H9 (cell line): ENCODE measurements around the gene PERCC1. TPM values are rescaled to one million over a fixed set of nuclear protein-coding genes. Genes with fewer than 3 reads are reported as not detected.

Experiments used
- DNase-seq: peaks from one replicate; pipeline ENCODE4 v3.0.0-alpha.2; 2017
- H2AFZ ChIP-seq: one replicate; pipeline ENCODE4 v1.6.1; 2013; ENCODE audit warnings: mild to moderate bottlenecking, low read length, control low read depth, moderate library complexity
- H2AK5ac ChIP-seq: 2 replicates; pipeline ENCODE4 v1.6.1; 2013; ENCODE audit warnings: low read length, control low read depth, mixed read lengths; ENCODE audit not compliant: insufficient read length
- H2BK120ac ChIP-seq: one replicate; pipeline ENCODE4 v1.6.1; 2013; ENCODE audit warnings: low read depth, mild to moderate bottlenecking, low read length, control low read depth, inconsistent platforms; ENCODE audit not compliant: poor library complexity, severe bottlenecking
- H2BK12ac ChIP-seq: 2 replicates; pipeline ENCODE4 v1.6.1; 2013; ENCODE audit warnings: low read length, control low read depth, mixed read lengths, low read depth; ENCODE audit not compliant: insufficient read length
- H2BK15ac ChIP-seq: 2 replicates; pipeline ENCODE4 v1.6.1; 2013; ENCODE audit warnings: low read depth, low read length, control low read depth
- H2BK20ac ChIP-seq: one replicate; pipeline ENCODE4 v1.6.1; 2013; ENCODE audit warnings: low read depth, mild to moderate bottlenecking, low read length, control low read depth, inconsistent platforms; ENCODE audit not compliant: poor library complexity, severe bottlenecking
- H2BK5ac ChIP-seq: 2 replicates; pipeline ENCODE4 v1.6.1; 2013; ENCODE audit warnings: low read length, control low read depth, mixed read lengths; ENCODE audit not compliant: insufficient read length
- H3K14ac ChIP-seq: 2 replicates; pipeline ENCODE4 v1.6.1; 2013; ENCODE audit warnings: low read length, control low read depth; ENCODE audit not compliant: insufficient read depth
- H3K18ac ChIP-seq: 2 replicates; pipeline ENCODE4 v1.6.1; 2013; ENCODE audit warnings: low read depth, mild to moderate bottlenecking, mixed read lengths, low read length, control low read depth; ENCODE audit not compliant: insufficient read length
- H3K23ac ChIP-seq: 2 replicates; pipeline ENCODE4 v1.6.1; 2013; ENCODE audit warnings: low read length, control low read depth, mixed read lengths, low read depth; ENCODE audit not compliant: insufficient read length
- H3K23me2 ChIP-seq: 2 replicates; pipeline ENCODE4 v1.6.1; 2013; ENCODE audit warnings: low read depth, mild to moderate bottlenecking, mixed read lengths, low read length, control low read depth; ENCODE audit not compliant: insufficient read length, poor library complexity, severe bottlenecking
- H3K27ac ChIP-seq: 2 replicates; pipeline ENCODE4 v1.5.1; 2013; ENCODE audit warnings: low read length, control low read depth, mixed read lengths, low read depth; ENCODE audit not compliant: insufficient read length
- H3K27me3 ChIP-seq: 2 replicates; pipeline ENCODE4 v1.6.1; 2013; ENCODE audit warnings: low read length, control low read depth, inconsistent platforms; ENCODE audit not compliant: insufficient read depth
- H3K4ac ChIP-seq: 2 replicates; pipeline ENCODE4 v1.6.1; 2013; ENCODE audit warnings: low read depth, mild to moderate bottlenecking, control low read depth, inconsistent platforms, low read length, moderate library complexity
- H3K4me1 ChIP-seq: 2 replicates; pipeline ENCODE4 v1.6.1; 2013; ENCODE audit warnings: low read length, control low read depth, inconsistent platforms; ENCODE audit not compliant: insufficient read depth
- H3K4me2 ChIP-seq: 2 replicates; pipeline ENCODE4 v1.6.1; 2013; ENCODE audit warnings: low read length, control low read depth, mixed read lengths; ENCODE audit not compliant: insufficient read length, insufficient read depth
- H3K56ac ChIP-seq: 2 replicates; pipeline ENCODE4 v1.6.1; 2013; ENCODE audit warnings: low read depth, mild to moderate bottlenecking, mixed read lengths, low read length, control low read depth; ENCODE audit not compliant: insufficient read length
- H3K79me1 ChIP-seq: 2 replicates; pipeline ENCODE4 v1.6.1; 2013; ENCODE audit warnings: low read depth, mild to moderate bottlenecking, moderate library complexity, low read length, control low read depth, inconsistent platforms; ENCODE audit not compliant: insufficient read depth, poor library complexity, severe bottlenecking
- H3K79me2 ChIP-seq: 2 replicates; pipeline ENCODE4 v1.6.1; 2013; ENCODE audit warnings: low read length, control low read depth, inconsistent platforms; ENCODE audit not compliant: insufficient read depth
- H3K9ac ChIP-seq: 2 replicates; pipeline ENCODE4 v1.6.1; 2013; ENCODE audit warnings: low read length, control low read depth, mixed read lengths; ENCODE audit not compliant: insufficient read length; ENCODE audit errors: extremely low read depth
- H3K9me3 ChIP-seq: one replicate; pipeline ENCODE4 v1.6.1; 2013; ENCODE audit warnings: low read depth, low read length, inconsistent platforms; ENCODE audit not compliant: control insufficient read depth
- H3T11ph ChIP-seq: one replicate; pipeline ENCODE4 v1.6.1; 2013; ENCODE audit warnings: mild to moderate bottlenecking, low read length, control low read depth, inconsistent platforms
- H4K20me1 ChIP-seq: one replicate; pipeline ENCODE4 v1.6.1; 2013; ENCODE audit not compliant: control insufficient read depth, insufficient read length, insufficient read depth
- H4K5ac ChIP-seq: 2 replicates; pipeline ENCODE4 v1.6.1; 2013; ENCODE audit warnings: low read depth, mild to moderate bottlenecking, mixed read lengths, low read length, control low read depth; ENCODE audit not compliant: insufficient read length
- H4K8ac ChIP-seq: replicated peaks from 2 replicates; pipeline ENCODE4 v1.6.1; 2013; ENCODE audit warnings: low read length, control low read depth, mixed read lengths, low read depth; ENCODE audit not compliant: insufficient read length
- H4K91ac ChIP-seq: 2 replicates; pipeline ENCODE4 v1.6.1; 2013; ENCODE audit warnings: low read depth, mild to moderate bottlenecking, moderate library complexity, mixed read lengths, low read length, control low read depth; ENCODE audit not compliant: insufficient read length
- H3K27ac Mint-ChIP-seq, 3 experiments: 2 replicates in 2 of 3; 3 replicates in 1 of 3; pipeline ENCODE4 v1.8.0; 2020 to 2021; ENCODE audit warnings: mixed read lengths in 3 of 3, mild to moderate bottlenecking in 1 of 3, moderate library complexity in 1 of 3
- H3K27me3 Mint-ChIP-seq: 2 replicates; pipeline ENCODE4 v1.8.0; 2021; ENCODE audit warnings: low read depth, mild to moderate bottlenecking, moderate library complexity, mixed read lengths
- H3K36me3 Mint-ChIP-seq, 3 experiments: 2 replicates in 2 of 3; 3 replicates in 1 of 3; pipeline ENCODE4 v1.8.0; 2020 to 2021; ENCODE audit warnings: low read depth in 3 of 3, mixed read lengths in 3 of 3; ENCODE audit not compliant: insufficient read depth in 1 of 3
- H3K4me1 Mint-ChIP-seq, 2 experiments: 2 replicates each; pipeline ENCODE4 v1.8.0; 2020; ENCODE audit warnings: mixed read lengths in 2 of 2
- H3K4me3 Mint-ChIP-seq, 2 experiments: 2 replicates in 1 of 2; 3 replicates in 1 of 2; pipeline ENCODE4 v1.8.0; 2020 to 2021; ENCODE audit warnings: mild to moderate bottlenecking in 2 of 2, mixed read lengths in 2 of 2, moderate library complexity in 1 of 2
- H3K9me3 Mint-ChIP-seq, 2 experiments: 2 replicates in 1 of 2; 3 replicates in 1 of 2; pipeline ENCODE4 v1.8.0; 2020; ENCODE audit warnings: mild to moderate bottlenecking in 2 of 2, mixed read lengths in 2 of 2, moderate library complexity in 1 of 2
- CTCF ChIP-seq: fragments of 200-600 bp; sonication (generic); conservative IDR thresholded peaks from 3 replicates; pipeline ENCODE4 v1.8.0; 2021; ENCODE audit warnings: antibody characterized with exemption, mild to moderate bottlenecking
- WGBS: extraction: QIAGEN DNeasy Blood & Tissue Kit; methylation state at CpG from one replicate; pipeline ENCODE4 v1.1.7; 2013; ENCODE audit warnings: missing lambda C conversion rate, low lambda C conversion rate, mixed read lengths; ENCODE audit not compliant: insufficient read length; ENCODE audit errors: extremely low coverage; 5-methylcytosine and 5-hydroxymethylcytosine counted together
- total RNA-seq: library from RNA; stranded (reverse); gene quantifications from 2 replicates; pipeline ENCODE4 v1.2.1, GENCODE V29; 2021

The PERCC1 gene
- total RNA-seq, 1 experiment from 2014 or later: not detected

DNA sequence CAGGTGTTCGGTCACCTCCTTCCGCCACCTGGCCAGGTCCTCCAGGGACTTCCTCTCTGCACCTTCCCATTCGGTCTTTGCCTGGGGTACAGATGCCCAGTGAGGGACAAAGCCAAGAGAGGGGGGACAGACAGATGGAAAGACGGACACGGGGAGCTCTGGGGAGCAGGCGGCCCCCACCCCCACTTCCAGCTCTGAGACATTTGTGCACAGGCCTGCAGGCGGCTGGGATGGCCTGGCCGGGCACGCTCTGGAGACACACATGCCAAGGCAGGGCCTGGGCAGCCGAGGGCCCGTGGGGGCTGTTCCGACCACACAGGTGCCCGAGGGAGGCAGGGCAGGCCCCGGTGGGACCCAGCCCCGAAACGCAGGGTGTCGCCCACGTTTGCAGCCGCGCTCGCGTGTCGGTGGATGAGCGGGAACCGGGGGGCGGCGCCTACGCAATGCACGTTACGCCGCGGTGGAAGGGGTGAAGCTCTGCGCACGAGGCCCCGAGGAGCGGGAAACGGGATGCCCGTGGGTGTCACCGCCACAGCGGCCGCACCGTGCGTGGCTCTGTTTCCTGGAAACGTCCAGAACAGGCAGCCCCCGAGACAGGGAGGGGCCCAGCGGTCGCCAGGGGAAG, 6.0 kb downstream of the PERCC1 start:
- no peaks in the 10 kb centered on the region for H3K9me3 Mint-ChIP-seq

More for the DNA sequence above, 6.0 kb downstream of the PERCC1 start:
- Histone ChIP-seq H3T11ph (no peak overlapping the region), H3K18ac (no peak overlapping the region), H4K8ac (no peak overlapping the region), H3K23ac (no peak overlapping the region), H3K14ac (no peak overlapping the region), H3K79me2 (no peaks in the 10 kb centered on the region), H3K23me2 (no peaks in the 10 kb centered on the region), H3K4ac (no peak overlapping the region), H3K9ac (no peak overlapping the region), H2BK20ac (no peak overlapping the region), H2AFZ (no peak overlapping the region), H2BK120ac (no peak overlapping the region), H3K79me1 (no peaks in the 10 kb centered on the region), H2BK5ac (no peak overlapping the region), H4K91ac (no peak overlapping the region), H3K27me3 (no peaks in the 10 kb centered on the region), H2AK5ac (no peak overlapping the region), H2BK15ac (0 out of 2 replicates have a peak overlapping the region, but pooled peaks have one; percentile 61), H2BK12ac (no peak overlapping the region), H3K4me1 (no peaks in the 10 kb centered on the region), H3K27ac (no peak overlapping the region), H3K56ac (no peak overlapping the region), H3K4me2 (no peak overlapping the region), H3K9me3 (no peaks in the 10 kb centered on the region), H4K20me1 (no peaks in the 10 kb centered on the region), H4K5ac (no peak overlapping the region)
- no peak for DNase-seq
- Mint-ChIP-seq H3K27me3 (no peaks in the 10 kb centered on the region), H3K4me1 (no peaks in the 10 kb centered on the region; a peak in 1 of 4 replicates), H3K27ac (no peak overlapping the region), H3K4me3 (no peak overlapping the region), H3K36me3 (no peaks in the 10 kb centered on the region)
- WGBS: no CpG with 5 or more reads among the region's 47 CpGs
- no peak for TF ChIP-seq CTCF
